LHCN-M2 (cell line): ENCODE data around the gene DIAPH2. TPM values are rescaled to one million over a fixed set of nuclear protein-coding genes. Genes with fewer than 3 reads are reported as not detected.
A peak's percentile ranks its signal among the peaks of the same experiment; 100 is the strongest.

ENCODE experiments used
- DNase-seq: peaks from one replicate; pipeline ENCODE4 v3.0.0-alpha.2; 2012; ENCODE audit warnings: low read depth
- total RNA-seq: library from RNA; depleted of rRNA; stranded (reverse); fragments of >200 nt; gene quantifications from 2 replicates; pipeline ENCODE4 v1.2.3, GENCODE V29; 2014

The DIAPH2 gene
- total RNA-seq, 1 experiment from 2014 or later = 15.1 TPM

DNA sequence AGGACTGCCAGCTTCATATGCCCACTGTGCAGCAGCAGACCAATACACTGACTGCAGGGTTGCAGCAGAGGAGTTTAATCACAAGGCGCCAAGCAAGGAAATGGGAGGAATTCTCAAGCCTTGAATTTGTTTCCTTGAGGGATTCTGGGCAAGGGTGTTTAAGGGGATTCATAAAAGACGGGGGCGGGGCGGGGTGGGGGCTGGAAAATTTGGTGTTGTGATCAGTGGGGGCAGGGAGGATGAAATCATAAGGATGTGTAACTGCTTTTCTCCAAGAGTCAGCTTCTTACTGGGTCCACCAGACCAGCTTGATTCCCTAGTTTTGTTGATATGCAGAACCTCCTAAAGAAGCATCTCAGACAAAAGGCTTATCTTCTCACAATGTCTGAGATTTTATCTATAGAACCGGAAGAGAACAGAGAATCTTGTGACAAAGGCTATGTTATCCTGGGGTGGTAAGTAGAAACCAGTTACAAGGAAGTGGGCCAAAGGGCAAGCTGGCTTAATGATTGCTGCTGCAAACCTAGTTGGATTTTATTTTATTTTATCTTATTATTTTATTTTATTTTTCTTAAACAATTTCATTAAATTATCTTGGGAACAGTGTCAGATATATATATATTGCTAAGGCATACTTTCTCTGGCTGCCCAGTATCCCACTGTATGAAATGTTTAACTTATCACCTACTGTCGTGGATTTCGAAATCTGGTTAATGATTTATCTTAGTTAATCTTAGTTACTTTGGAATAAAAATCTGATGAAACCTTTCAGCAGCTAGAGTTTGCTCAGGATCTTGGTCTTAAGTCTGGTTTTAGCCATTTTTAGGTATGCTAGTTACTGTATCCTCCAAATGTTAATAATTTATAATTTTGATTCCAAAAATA, 475.5 kb downstream of the DIAPH2 start:
- DNase-seq = no peak

DNA sequence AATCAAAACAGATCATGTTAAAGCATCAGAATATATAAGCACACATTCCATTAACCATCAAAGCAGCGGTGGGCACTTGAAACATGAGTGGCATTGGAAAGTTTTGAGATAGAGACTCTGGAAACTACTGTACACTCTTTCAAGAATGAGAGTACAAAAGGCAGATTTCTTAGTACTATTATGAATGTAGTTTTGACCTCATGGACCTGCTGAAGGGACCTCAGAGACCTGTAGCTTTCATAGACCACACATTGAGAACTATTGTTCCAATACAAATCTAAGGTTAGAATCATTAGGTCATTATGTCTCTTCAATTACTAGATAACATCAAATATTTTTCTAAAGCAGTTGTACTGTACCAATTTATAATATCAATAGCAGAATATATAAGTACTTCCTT, 482.7 kb downstream of the DIAPH2 start:
- no peak for DNase-seq

DNA sequence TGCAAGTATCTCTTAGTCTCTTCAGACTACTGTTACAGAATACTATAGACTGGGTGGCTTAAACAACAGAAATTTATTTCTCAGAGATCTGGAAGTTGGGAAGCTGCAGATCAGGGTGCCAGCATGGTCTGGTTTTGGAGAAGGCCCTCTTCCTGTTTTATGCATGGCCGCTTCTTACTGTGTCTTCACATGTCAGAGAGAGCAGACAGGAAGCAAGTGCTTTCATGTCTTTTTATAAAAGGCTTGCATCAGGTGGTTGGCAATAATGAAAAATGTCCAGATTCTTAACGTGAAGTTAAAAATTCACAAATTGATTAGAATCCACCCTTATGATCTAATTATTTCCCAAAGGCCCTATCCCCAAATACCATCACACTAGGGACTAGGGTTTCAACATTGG, 484.0 kb downstream of the DIAPH2 start:
- no peak for DNase-seq

DNA sequence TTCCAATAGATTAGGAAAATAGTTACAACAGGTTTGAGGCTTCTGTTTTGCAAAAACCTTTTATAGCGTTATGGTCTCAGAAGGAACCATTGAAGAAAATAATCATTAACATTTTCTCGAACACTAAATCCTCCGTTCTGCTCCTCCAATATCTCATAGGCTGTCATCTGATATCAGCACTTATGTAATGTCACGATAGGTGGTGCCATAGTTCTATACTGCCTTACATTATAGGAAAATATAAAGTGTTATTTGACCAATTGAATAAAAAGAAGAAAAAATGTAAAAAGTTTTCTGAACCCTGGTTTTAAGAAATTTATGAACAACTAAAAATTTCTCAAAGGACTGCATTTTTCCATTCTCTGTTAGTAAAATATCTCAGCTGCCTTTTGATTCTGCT, 490.5 kb downstream of the DIAPH2 start:
- DNase-seq = no peak

DNA sequence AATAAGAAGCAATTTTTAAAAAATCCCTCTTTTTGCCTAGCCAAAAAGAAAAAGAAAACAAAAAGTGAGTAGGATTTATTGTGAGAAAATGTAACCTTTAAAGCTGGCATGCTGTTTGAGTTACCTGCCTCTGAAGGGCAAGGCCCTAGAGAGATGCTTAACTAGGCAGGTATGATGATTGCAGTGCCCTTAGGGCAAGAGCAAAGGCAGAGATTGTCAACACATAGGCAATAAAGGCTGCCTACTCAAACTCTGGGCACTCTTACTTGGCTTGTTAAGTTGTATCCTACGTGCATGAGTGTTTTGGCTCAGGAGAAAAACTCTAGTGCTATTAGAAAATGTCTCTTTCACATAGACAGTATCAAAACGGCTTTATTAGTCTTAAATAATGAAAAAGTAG, 505.0 kb downstream of the DIAPH2 start:
- no peak for DNase-seq

DNA sequence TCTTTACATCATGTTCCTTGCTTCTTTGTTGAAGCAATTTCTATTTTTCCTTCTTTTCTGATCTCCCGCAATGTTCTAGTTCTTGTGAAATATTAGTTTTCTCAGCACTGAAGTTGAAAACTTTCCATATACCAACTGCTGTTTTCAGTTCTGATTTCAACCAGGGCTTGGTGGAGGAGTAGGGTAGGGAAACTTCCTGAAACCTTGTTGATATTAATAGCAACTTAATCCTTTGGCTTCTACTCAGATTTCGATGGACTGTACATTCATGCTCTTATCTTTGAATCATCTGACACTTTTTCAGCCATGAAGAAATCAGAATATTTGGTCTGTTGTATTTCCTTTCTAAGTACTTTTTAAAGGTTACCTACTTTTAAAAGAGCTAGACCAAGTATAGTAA, 514.9 kb downstream of the DIAPH2 start:
- peak; percentile 9 for DNase-seq

DNA sequence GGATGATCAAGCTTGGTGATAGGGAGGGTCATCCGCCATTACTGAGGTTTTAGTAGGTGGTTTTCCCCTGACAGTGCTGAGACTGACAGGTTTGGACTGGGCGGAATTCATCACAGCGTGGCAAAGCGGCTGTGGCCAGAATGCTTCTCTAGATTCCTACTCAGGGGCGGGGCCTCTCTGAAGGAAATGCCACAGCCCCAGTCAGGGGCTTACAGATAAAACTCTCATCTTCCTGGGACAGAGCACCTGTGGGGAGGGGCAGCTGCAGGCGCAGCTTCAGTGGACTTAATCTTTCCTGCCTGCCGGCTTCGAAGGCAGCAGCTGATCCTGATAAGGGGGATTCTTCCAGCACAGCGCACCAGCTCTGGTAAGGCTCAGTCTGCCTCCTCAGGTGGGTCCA, 515.8 kb downstream of the DIAPH2 start:
- no peak for DNase-seq

DNA sequence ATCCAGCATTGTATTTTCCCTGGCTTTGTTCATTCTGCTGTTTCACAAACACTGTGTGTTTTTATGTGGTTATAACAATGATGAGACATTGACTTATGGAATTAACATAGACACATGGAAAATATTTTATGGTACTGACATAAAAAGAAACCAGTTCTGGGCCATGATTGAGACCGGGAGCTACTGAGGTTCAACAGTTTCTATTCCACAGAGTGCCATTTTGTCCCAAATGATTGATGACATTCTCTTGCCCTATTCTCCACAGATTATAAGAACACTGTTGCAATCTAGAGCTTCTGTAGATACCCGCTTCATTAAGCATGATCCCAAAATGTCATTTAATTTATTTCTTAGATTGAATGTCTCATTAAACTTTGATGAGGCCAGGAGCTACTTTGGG, 525.9 kb downstream of the DIAPH2 start:
- DNase-seq = no peak

DNA sequence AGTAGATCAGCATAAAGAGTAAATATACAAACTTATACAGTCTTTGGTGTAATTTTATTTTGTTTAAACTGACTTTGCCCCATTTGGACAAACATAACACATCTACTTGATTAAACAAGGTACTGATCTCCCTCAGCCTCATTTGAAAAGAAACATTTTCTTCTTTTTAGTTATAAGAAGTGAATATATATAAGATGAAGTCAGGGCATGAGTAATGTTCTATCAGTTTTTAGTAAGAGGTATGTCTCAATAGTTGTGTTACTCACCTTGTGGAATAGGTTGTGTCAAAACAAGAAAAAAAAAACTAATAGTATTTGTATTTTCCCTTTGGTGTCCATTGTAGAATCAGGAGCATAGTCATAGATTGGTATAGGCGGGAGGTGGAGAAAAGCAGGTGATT, 526.4 kb downstream of the DIAPH2 start:
- DNase-seq = no peak

DNA sequence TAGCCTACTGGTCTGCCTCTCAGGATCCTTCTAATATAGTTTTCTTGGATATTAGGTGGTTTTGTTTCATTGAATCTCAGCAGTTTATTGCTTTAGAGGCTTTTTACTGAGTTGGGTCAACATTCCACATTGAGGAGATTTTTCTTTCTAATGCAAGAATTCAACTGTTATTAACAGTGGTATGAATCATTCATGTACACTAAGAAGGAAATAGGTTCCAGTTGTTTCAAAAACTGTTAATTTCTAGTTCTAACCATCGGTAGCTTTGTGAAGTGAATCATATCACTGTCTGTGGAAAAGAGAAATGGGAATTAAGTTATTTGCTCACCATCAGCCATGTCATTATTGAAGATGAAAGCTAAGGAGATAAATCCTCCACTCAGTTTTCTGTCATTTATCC, 530.5 kb downstream of the DIAPH2 start:
- DNase-seq = peak; percentile 50

DNA sequence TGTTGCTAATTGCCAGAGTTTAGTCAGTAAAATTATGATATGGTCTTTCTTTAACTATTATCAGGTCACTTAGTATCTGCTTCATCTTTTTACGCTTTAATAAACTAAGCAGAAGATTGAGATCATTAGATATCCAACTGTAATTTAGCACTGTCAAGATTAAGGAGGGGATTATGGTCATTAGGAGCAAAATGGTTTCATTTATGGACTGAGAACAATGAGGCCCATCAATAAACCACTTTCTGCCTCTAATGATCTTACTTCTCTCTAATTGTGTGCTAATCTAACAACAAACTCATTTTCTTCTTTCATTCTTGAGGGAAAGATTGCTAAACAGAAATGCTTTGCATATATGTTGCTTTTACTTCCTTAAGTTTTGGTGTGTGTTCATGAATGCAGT, 539.5 kb downstream of the DIAPH2 start:
- no peak for DNase-seq

DNA sequence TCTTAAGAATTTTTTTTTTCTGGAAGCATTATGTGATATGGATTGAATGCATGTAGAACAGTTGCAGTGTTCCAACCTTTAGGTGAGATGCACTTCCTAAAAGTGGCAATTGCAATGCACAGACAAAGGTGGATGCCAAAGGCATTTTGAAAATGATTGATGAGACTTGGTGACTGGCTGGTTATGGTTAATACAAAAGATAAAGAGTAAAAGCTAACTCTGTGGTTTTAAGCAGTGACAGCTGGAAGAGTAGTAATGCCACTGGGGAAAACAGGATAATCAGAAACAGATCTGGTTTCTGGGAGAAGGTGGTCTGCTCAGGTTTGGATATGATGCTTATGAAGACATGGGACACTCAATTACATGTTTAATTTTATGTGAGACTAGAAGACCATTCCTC, 544.7 kb downstream of the DIAPH2 start:
- no peak for DNase-seq

DNA sequence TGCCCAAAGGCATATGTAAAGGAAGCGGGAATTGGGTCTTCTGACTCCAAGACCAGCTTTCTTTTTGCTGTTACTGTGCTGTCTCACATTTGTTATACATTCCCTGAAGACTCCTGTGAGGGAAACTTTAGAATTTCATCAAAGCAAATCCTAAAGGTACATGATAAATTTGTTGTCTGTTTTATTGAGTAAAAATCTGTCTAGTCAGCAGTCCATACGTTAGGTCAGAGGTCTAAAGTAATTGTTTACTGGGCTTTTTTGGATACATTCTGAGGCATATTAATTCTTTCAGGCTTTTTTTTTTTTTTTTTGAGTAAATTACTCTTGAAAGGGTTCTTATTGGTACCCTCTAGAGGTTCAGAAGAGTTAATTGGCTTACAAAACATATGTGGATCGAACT, 546.3 kb downstream of the DIAPH2 start:
- DNase-seq = no peak

DNA sequence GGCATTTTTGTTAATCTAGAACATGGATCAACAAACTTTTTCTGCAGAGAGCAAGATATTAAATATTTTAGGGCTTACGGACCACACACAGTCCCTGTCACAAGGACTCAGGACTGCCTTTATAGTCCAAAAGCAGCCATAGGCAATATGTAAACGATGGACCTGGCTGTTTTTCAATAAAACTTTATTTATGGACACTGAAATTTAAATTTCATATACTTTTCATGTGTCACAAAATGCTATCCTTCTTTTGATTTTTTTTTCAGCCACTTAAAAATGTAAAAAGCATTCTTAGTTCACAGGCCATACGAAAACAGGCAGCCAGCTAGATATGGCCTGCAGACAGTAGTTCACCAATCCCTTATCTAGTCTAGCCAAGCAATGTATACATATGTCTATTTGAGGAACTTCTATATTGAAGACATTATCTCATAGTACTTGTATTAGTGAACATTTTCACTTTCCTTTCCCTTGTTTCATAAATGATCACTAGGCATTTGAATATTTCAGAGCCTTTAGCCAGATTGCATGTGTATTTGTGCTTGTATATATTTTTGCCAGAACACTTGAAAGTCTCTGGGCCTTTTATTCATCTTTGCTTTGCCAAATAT, 549.9 kb downstream of the DIAPH2 start:
- DNase-seq = no peak

DNA sequence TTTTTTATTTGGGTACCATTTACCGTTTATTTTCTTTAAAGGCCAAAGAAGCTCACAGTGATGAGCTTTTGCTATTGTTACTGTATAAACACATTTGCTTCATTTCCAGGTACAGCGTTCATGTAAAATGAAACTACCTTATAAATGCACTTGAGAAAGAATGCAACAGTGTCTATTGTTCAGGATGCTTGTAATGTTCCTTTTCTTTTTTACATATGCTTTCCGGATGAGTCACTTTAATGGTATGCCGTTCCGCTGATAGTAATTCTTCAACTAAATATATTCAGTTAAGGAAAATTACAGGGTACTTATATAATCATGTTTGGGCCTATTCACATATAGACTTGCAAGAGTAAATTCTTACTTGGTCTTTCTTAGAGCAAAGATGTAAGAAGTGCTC, 554.0 kb downstream of the DIAPH2 start:
- DNase-seq = peak; percentile 3

DNA sequence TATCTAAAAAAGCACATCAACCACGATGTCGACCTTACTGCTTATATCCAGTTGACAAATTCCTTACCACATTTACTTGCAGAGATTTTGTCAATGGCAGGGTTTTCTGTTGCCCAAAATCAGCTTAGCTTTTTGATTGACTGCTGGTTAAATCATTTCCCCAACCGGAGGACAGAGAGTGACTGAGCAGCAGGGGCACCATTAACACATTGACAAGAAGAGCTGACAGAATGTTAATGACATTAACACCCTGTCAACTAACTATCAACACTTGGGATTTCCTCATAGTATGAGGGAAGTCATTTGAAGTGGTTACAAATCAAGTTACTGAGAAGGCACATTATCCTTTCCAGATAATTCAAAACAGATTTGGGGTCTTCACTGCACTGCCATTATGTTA, 567.5 kb downstream of the DIAPH2 start:
- no peak for DNase-seq

DNA sequence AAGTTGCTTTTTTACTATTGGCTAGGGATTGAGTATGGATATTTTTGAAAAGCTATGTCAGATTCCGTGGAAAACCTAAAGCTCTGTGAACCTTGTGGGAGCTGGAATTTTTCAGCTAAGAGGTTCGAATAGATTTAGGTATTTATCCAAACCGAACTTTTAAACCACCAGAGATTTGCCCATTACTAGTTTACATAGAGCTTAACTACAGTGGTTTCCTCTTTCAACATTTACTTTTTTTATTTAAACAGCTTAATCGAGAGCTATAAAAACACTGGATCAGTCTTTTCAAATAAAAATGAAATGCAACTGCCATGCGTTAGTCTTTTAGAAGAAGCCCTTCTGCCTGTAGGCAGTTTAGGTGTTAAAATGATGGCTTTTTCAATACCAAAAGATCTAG, 576.0 kb downstream of the DIAPH2 start:
- DNase-seq = no peak

DNA sequence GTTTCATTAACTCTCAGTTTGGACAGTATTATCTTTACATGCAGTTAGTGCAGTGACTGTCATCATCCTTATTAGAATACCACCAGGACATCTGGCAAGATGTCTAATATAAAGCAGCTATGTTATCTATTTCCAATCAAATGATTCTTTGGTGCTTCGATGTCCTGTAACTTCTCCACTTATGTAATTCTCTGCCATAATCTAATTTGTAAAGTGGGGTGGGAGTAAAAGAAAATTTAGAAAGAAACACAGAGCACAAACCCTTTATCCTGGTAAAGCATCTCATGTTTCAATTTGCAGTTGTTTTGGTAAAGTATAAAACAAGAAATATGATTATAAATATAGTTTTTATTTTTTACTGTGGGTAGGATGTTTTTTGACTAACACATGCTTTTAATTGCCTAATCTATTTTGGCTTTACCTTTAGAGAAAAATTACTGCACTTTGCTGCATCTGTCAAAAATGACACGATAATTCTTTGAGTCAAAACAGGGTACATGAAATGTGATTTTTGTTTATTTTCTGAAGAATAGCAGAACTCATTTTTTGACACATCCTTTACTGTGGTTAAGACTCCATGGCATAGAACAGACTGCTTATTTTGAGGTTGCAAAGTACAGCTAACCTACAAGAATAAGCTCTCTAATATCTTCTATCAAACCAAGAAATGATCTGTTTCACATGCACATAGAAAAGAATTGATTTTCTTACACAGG, 581.9 kb downstream of the DIAPH2 start:
- no peak for DNase-seq

DNA sequence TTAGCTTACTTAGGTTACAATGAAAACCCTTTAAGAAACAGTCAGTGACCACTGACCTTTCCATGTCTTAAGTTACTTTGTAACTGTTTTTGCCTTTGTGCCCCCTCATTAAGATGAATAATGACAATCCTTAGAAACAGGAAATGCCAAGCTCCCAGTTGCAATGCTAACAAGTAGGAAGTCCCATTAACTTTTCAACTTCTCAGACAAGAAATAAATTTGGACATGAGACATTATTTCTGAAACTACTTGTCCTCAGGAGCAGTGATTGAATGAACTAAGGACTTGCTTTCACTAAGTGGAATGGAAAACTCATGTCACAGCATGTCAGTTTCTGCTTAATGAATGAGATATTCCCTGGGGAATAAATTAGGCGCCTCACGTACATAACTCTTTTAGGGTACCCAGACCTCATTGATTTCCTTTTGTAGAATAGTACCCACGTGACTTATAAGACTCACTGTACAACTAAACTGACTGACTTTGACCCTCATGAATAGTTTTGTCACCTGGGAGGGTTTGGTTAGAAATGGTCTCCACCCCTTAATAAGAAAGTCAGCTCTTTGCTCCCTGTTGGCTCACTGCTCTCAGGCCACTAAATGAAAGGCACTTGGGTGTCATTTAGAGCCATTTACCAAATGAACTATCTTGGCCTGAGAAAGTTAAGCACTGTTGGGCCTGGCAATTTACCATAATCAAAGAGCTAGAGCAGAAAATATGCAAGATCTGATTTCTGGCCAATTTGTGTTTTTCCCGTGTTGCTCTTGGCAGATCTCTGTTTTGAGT, 582.9 kb downstream of the DIAPH2 start:
- DNase-seq = no peak

DNA sequence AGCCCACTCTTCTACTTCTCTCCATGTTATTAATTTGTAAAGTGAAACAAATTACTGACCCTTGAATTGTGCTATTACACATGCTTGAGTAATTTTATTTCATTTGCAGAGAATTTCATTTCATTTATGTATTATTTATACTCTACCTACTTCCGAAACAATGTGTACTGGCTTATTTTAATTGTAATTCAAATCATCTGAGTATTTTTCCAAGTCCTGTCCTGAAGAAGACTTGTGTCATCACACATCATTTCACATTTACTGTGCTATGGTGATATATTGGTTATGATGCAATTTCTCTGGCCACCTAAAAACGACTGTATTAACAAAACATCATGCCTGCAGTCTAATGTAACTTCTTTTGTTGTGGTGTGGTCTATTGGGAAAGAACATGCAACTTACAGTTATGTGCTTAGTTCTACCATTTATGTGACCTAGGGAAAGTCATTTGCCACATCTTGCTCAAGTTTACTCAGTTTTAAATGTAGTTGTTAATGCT, 583.6 kb downstream of the DIAPH2 start:
- no peak for DNase-seq

DNA sequence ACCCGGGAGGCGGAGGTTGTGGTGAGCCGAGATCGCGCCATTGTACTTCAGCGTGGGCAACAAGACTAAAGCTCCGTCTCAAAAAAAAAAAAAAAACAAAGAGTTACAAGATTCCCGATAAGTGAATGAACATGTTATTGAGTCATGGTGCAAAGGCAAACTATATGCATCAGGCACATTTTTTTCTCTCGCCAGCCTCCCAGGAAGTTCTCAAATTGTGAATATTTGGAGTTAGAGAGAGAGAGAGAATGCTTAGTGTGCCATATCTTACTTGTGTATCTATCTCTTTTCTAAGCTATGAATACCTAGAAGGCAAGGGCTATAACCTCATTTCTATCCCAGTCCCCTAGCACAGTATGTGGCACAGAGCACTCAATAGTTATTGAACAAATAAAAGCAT, 599.9 kb downstream of the DIAPH2 start:
- DNase-seq = no peak

DNA sequence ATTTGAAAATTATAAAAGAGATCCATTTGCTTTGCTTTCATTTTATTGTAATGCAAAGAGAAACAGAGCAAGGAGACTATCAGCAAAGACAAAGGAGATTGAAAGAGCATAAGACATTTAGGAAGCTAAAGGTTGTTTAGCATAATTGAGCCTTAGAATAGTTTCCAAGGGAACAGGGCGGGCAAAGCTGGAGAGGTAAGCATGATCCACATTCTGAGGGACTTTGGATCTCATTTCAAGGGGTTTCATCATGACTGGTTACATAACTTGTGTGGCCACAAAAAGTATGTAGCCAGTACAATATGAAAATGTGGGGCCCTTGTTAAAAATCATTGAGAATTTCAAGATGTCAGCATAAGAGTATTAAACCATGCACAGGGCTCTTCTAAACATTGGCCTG, 605.6 kb downstream of the DIAPH2 start:
- no peak for DNase-seq
